DMS 273 treated with DMSO at 0.1 percent for 48 hours (cell line): Measurements from ENCODE around the gene NEMP2.

Experiments used
- DNase-seq: peaks from one replicate; lab custom pipeline; 2025; lab: John Stamatoyannopoulos, UW

The NEMP2 gene

GRCh38 chr2:190554357-190555006 lies 20.0 kb upstream of the NEMP2 start:
- DNase-seq, result no peak

- DNase-seq, result no peak
These were observed 18.7 kb upstream of the NEMP2 start for GRCh38 chr2:190553254-190553653.

- no peak for DNase-seq
These were observed 17.4 kb upstream of the NEMP2 start for GRCh38 chr2:190551928-190552327.

GRCh38 chr2:190550137-190550536 lies 15.6 kb upstream of the NEMP2 start:
- no peak for DNase-seq

- DNase-seq, result no peak
These were observed 13.4 kb upstream of the NEMP2 start for GRCh38 chr2:190547886-190548285.

GRCh38 chr2:190546734-190547133 lies 12.2 kb upstream of the NEMP2 start:
- DNase-seq, result no peak

GRCh38 chr2:190545555-190546385 lies 11.2 kb upstream of the NEMP2 start:
- no peak for DNase-seq

GRCh38 chr2:190545093-190545492 lies 10.6 kb upstream of the NEMP2 start:
- DNase-seq, result no peak

DNA sequence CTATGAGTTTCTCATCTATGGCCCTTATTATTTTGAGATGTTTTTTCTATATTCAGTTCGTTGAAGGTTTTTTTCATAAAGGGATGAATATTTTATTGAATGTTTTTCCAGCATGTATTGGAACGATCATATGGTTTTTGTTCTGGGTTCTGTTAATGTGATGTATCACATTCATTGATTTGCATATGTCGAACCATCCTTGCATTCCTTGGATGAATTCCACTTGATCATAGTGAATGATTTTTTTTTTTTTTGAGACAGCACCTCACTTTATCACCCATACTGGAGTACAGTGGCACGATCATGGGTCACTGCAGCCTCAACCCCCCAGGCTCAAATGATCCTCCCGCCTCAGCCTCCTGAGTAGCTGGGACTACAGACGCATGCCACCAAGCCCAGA lies 5.5 kb upstream of the NEMP2 start:
- no peak for DNase-seq

- DNase-seq, result no peak
These were observed 3.7 kb upstream of the NEMP2 start for GRCh38 chr2:190538201-190538600.

- no peak for DNase-seq
These were observed 3.2 kb upstream of the NEMP2 start for GRCh38 chr2:190537765-190538164.

DNA sequence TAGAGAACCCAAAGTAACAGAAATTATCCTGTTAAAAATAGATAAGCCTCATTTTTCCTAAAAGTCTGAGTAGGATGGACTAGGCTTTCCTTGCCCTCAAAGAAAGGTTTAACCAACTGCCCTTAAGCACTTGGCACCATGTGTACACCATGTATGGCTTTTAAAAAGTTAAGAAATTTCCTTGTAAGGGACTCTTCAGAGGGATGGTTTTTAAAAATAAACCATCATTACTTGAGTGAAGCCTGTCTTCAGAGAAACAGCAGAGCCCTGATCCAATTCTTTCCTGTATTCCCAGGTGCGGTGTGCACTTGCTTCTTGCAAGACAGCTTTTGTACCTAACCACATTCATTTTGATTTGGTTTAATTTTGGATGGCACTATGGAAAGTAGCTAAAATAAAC lies 1.1 kb upstream of the NEMP2 start:
- DNase-seq, result no peak

DNA sequence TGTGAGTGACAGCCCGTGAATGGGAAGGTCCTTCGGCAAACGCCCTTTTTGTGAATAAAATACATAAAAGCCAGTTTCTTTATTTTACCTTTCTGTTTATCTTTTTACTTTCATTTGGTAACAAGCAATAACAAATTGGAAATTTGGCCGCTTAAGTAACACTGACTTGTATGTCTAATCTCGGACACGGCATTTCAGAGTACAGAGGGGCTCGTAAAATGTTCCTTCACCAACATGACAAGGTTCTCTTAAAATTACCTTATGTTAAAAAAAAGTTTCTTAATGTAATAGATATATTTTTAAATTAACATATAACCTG lies 558 bp upstream of the NEMP2 start:
- no peak for DNase-seq

- DNase-seq, result no peak
These were observed 583 bp downstream of the NEMP2 start for GRCh38 chr2:190533968-190534309.

DNA sequence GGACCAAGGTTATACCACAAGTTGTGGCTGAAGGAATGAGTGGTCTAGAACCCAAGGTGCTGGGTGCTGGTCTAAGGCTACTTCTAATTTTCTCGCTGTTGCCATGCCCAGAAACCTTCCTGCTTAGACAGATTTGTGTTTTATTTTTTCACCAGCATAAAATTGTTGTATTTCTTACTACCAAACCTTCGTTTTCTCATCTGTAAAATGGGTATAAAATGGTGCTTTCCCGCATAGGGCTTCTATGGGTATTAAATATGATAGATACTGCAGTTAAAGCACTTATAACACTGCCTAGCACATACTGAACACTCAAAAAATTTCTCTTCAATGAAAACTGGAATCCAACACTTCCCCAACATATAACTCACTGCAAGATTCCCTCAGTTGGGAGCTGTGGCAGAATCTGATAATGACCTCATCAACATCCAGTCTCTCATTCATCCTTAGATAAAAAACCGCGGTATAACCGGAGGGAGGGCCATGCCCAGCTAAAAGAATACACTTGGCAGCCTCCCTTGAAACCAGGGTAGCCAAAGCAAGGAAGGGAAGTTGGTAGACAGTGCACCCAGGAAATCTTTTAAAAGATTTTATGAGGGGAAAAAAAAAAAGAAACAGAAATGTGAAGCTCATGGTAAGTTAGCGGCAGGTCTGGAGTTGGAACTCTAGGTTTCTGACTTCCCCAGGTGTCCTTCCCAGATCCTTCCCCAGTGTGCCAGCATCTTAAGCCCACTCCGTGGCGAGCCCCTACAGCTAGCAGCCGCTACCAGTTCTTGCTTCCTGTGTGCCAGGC lies 1.2 kb downstream of the NEMP2 start:
- DNase-seq, result no peak

- DNase-seq, result no peak
These were observed 1.9 kb downstream of the NEMP2 start for GRCh38 chr2:190532581-190532980.

- DNase-seq, result no peak
These were observed 4.1 kb downstream of the NEMP2 start for GRCh38 chr2:190530248-190530900.

DNA sequence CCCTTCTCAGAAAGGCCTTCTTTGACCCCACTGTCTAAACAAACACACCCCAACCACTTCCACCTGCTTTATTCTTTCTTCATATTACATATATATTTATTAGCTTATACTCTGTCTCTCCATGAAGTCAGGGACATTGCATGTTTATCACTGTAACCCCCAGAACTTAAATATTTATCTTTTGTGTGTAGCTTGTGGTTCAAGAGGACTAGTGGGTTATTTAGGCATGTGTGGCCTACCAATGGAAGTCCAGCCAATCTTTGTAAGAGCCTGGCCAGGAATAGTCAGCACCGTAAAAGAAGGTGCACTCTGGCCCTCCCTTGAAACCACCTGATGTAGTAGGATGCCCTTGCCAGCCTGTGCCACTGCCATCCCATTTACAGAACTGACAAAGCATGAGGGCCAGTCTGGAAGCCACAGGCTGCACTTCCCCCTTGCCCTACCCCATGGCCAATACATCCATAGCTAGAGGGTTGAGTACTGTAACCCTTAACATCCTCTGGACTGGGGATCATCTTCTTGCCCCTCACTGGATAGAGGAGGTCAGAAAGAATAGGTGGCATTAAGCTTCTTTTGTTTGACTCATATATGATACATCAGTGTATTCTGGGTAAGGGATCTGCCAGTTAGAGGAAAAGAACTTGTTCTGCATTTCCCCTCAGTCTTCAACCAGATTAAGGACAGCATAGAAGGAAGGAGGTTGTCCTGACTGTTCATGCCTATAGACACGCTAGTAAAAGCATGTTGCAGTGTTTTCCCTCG lies 4.9 kb downstream of the NEMP2 start:
- no peak for DNase-seq

GRCh38 chr2:190528521-190529001 lies 6.0 kb downstream of the NEMP2 start:
- DNase-seq, result no peak

GRCh38 chr2:190527918-190528317 lies 6.6 kb downstream of the NEMP2 start:
- DNase-seq, result no peak

GRCh38 chr2:190527214-190527613 lies 7.3 kb downstream of the NEMP2 start:
- DNase-seq, result no peak
